ENCODE data around the gene PSMB10. TPM values are rescaled to one million over a fixed set of nuclear protein-coding genes. Genes with fewer than 3 reads are reported as not detected.
"Not testable (repeated sequence)": the region's sequence is repeated elsewhere in the genome, so short reads cannot be mapped to it uniquely, and the experiment has no call there.

PSMB10 gene
- total RNA-seq, 1 donor from 2014 or later = 1.2 TPM

DNA sequence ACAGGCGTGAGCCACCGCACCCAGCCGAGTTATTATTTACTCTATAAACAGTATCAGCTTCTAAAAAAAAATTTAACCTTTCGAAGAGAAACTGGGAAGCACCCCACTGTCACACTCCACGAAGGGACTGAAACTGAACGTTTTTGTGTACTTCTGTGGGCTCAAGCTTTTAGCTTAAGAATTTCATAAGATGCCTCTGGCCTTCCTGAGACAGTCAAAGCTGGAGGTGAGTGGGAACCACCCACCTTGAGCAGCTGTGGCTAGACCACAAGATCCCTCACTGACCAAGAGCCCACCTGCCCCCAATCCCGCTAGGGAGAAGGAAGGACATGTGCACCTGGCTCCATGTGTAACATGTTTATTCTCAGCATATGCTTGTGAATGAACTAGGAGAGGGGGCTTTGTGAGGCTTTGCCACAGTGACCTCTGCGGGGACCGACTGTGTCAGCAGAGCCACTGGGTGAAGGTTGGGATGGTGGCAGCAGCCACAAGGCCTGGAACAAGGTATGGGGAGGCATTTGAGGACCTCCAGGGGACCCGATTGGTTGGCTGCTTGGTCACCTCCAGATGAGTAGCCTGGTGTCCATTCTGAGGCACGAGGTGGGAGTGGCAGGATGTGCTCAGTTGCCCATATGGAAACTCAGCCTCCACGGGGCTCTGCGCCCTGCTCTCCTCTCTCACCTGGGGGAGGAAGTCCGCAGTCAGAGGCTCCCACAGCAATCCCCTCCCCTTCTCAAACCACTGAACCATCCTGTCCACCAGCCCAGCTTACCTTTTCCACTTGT, 38.9 kb upstream of the PSMB10 start:
- no peak overlapping the region for H3K4me3 ChIP-seq
- H3K79me2 ChIP-seq (ENCODE audit: low read depth) = no peaks in the 10 kb centered on the region
- H2AFZ ChIP-seq (replicated peaks) = no peak overlapping the region
- Mint-ChIP-seq H3K4me1 (no peaks in the 10 kb centered on the region), H3K27ac (no peak overlapping the region), H3K9me3 (no peaks in the 10 kb centered on the region), H3K4me3 (peak overlapping the region; percentile 30), H3K27me3 (ENCODE audit: insufficient read depth, low read depth) (peaks cover 14% of the 10 kb centered on the region), H3K36me3 (no peaks in the 10 kb centered on the region)
- H3K4me1 ChIP-seq = no peaks in the 10 kb centered on the region
- no peaks in the 10 kb centered on the region for H3K27me3 ChIP-seq
- H3K27ac ChIP-seq = no peak overlapping the region
- no peaks in the 10 kb centered on the region for H3K9me3 ChIP-seq (ENCODE audit: low read depth)
- no peak for DNase-seq (ENCODE audit: low spot score)
- no peaks in the 10 kb centered on the region for H3F3A ChIP-seq (ENCODE audit: low read depth)
- TF ChIP-seq EZH2phosphoT487 (IDR thresholded peaks at IDR 0.05) (no peak), EZH2 (IDR thresholded peaks at IDR 0.05) (no peak)
- TF ChIP-seq, protein P1, sequence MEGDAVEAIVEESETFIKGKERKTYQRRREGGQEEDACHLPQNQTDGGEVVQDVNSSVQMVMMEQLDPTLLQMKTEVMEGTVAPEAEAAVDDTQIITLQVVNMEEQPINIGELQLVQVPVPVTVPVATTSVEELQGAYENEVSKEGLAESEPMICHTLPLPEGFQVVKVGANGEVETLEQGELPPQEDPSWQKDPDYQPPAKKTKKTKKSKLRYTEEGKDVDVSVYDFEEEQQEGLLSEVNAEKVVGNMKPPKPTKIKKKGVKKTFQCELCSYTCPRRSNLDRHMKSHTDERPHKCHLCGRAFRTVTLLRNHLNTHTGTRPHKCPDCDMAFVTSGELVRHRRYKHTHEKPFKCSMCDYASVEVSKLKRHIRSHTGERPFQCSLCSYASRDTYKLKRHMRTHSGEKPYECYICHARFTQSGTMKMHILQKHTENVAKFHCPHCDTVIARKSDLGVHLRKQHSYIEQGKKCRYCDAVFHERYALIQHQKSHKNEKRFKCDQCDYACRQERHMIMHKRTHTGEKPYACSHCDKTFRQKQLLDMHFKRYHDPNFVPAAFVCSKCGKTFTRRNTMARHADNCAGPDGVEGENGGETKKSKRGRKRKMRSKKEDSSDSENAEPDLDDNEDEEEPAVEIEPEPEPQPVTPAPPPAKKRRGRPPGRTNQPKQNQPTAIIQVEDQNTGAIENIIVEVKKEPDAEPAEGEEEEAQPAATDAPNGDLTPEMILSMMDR (IDR thresholded peaks at IDR 0.05) = no peak
- H3K36me3 ChIP-seq = no peaks in the 10 kb centered on the region
- H3K4me2 ChIP-seq = no peak overlapping the region
- no peak overlapping the region for H3K9ac ChIP-seq
- H4K20me1 ChIP-seq (ENCODE audit: low read depth) = no peaks in the 10 kb centered on the region

DNA sequence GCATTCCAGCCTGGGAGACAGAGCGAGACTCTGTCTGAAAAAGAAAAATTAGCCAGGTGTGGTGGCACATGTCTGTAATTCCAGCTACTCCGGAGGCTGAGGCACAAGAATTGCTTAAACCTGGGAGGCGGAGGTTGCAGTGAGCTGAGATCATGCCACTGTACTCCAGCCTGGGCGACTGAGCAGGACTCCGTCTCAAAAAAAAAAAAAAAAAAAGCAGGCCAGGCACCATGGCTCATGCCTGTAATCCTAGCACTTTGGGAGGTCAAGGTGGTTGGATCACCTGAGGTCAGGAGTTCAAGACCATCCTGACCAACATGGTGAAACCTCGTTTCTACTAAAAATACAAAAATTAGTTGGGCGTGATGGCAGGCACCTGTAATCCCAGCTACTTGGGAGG, 35.6 kb upstream of the PSMB10 start:
- not testable (repeated sequence) for H2AFZ ChIP-seq (replicated peaks); H3K4me3 Mint-ChIP-seq; H3K9ac ChIP-seq; DNase-seq (ENCODE audit: low spot score); H3K4me3 ChIP-seq; H3K9me3 ChIP-seq (ENCODE audit: low read depth); H3K4me2 ChIP-seq; H3K36me3 ChIP-seq; H3K27ac Mint-ChIP-seq; H3K79me2 ChIP-seq (ENCODE audit: low read depth); H3K27ac ChIP-seq; H4K20me1 ChIP-seq (ENCODE audit: low read depth); H3K4me1 ChIP-seq; H3K36me3 Mint-ChIP-seq; H3K9me3 Mint-ChIP-seq
- Histone ChIP-seq H3K27me3 (peaks cover 18% of the 10 kb centered on the region), H3F3A (ENCODE audit: low read depth) (peaks cover 19% of the 10 kb centered on the region)
- Mint-ChIP-seq H3K4me1 (peaks cover 12% of the 10 kb centered on the region), H3K27me3 (ENCODE audit: insufficient read depth, low read depth) (peaks cover 25% of the 10 kb centered on the region)

GRCh38 chr16:67971111-67971510, 34.5 kb upstream of the PSMB10 start:
- Mint-ChIP-seq H3K4me1 (peaks cover 16% of the 10 kb centered on the region), H3K27ac (no peak overlapping the region), H3K4me3 (peak overlapping the region; percentile 10), H3K27me3 (ENCODE audit: insufficient read depth, low read depth) (peaks cover 28% of the 10 kb centered on the region), H3K36me3 (no peaks in the 10 kb centered on the region), H3K9me3 (no peaks in the 10 kb centered on the region)
- DNase-seq (ENCODE audit: low spot score) = no peak
- Histone ChIP-seq H3K4me2 (no peak overlapping the region), H3K79me2 (ENCODE audit: low read depth) (no peaks in the 10 kb centered on the region), H3K4me1 (peaks cover 9% of the 10 kb centered on the region), H3K36me3 (no peaks in the 10 kb centered on the region), H4K20me1 (ENCODE audit: low read depth) (peaks cover 5% of the 10 kb centered on the region), H2AFZ (replicated peaks) (no peak overlapping the region), H3K27ac (no peak overlapping the region), H3K4me3 (no peak overlapping the region), H3K9ac (no peak overlapping the region), H3F3A (ENCODE audit: low read depth) (peaks cover 24% of the 10 kb centered on the region), H3K27me3 (peaks cover 20% of the 10 kb centered on the region), H3K9me3 (ENCODE audit: low read depth) (no peaks in the 10 kb centered on the region)
- TF ChIP-seq EZH2 (IDR thresholded peaks at IDR 0.05) = no peak
- TF ChIP-seq, protein P1 (IDR thresholded peaks at IDR 0.05) = no peak
- no peak for TF ChIP-seq EZH2phosphoT487 (IDR thresholded peaks at IDR 0.05)
